ENCODE data around the gene PXDN.

DNA sequence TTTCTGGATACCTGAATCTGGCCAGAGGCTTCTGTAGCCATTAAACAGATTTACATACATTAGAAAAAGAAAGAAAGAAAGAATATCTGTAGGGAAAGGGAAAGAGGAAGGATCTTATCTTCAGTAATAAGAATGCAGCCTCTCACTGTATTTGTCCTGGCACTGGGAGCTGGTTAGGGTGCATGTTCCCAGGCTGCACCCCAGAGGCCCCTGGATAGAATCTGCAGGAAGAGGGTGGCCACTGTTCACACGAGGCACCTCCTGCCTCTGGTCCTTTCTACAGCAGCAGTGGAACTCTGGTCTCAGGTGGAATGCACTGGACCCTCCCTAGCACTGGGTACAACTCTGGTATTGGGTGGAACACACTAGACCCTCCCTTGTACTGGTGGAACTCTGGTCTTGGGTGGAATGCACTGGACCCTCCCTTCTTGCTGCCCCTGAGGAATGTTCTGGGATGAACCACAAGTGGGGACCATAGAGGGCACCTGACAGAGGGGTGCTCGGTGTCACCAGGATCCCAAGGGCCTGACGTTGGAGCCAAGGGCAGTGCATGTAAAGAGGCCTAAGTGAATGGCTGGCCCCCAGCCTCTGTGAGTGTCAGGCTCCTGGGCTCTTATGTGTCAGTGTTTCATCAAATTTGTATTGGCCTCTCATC is 27.4 kb upstream of the PXDN start:
- TF ChIP-seq, protein P1, sequence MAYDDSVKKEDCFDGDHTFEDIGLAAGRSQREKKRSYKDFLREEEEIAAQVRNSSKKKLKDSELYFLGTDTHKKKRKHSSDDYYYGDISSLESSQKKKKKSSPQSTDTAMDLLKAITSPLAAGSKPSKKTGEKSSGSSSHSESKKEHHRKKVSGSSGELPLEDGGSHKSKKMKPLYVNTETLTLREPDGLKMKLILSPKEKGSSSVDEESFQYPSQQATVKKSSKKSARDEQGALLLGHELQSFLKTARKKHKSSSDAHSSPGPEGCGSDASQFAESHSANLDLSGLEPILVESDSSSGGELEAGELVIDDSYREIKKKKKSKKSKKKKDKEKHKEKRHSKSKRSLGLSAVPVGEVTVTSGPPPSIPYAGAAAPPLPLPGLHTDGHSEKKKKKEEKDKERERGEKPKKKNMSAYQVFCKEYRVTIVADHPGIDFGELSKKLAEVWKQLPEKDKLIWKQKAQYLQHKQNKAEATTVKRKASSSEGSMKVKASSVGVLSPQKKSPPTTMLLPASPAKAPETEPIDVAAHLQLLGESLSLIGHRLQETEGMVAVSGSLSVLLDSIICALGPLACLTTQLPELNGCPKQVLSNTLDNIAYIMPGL (CRISPR knock-in tag; IDR thresholded peaks at IDR 0.05): no peak
- TF ChIP-seq, protein P2, sequence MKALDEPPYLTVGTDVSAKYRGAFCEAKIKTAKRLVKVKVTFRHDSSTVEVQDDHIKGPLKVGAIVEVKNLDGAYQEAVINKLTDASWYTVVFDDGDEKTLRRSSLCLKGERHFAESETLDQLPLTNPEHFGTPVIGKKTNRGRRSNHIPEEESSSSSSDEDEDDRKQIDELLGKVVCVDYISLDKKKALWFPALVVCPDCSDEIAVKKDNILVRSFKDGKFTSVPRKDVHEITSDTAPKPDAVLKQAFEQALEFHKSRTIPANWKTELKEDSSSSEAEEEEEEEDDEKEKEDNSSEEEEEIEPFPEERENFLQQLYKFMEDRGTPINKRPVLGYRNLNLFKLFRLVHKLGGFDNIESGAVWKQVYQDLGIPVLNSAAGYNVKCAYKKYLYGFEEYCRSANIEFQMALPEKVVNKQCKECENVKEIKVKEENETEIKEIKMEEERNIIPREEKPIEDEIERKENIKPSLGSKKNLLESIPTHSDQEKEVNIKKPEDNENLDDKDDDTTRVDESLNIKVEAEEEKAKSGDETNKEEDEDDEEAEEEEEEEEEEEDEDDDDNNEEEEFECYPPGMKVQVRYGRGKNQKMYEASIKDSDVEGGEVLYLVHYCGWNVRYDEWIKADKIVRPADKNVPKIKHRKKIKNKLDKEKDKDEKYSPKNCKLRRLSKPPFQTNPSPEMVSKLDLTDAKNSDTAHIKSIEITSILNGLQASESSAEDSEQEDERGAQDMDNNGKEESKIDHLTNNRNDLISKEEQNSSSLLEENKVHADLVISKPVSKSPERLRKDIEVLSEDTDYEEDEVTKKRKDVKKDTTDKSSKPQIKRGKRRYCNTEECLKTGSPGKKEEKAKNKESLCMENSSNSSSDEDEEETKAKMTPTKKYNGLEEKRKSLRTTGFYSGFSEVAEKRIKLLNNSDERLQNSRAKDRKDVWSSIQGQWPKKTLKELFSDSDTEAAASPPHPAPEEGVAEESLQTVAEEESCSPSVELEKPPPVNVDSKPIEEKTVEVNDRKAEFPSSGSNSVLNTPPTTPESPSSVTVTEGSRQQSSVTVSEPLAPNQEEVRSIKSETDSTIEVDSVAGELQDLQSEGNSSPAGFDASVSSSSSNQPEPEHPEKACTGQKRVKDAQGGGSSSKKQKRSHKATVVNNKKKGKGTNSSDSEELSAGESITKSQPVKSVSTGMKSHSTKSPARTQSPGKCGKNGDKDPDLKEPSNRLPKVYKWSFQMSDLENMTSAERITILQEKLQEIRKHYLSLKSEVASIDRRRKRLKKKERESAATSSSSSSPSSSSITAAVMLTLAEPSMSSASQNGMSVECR (CRISPR knock-in tag; IDR thresholded peaks at IDR 0.05; ENCODE audit: borderline replicate concordance): no peak
- TF ChIP-seq FOXJ3 (CRISPR knock-in tag; IDR thresholded peaks at IDR 0.05; ENCODE audit: borderline replicate concordance) (no peak), NFYB (CRISPR knock-in tag; conservative IDR thresholded peaks at IDR 0.05; ENCODE audit: low read depth) (no peak), NR1H2 (CRISPR knock-in tag; IDR thresholded peaks at IDR 0.05) (no peak), ELF4 (CRISPR knock-in tag; IDR thresholded peaks at IDR 0.05; ENCODE audit: low read depth) (no peak), FOXP1 (CRISPR knock-in tag; IDR thresholded peaks at IDR 0.05; ENCODE audit: borderline replicate concordance) (no peak), KAT7 (CRISPR knock-in tag; IDR thresholded peaks at IDR 0.05; ENCODE audit: borderline replicate concordance) (no peak), NR2C2 (CRISPR knock-in tag; IDR thresholded peaks at IDR 0.05) (no peak), CREB1 (CRISPR knock-in tag; IDR thresholded peaks at IDR 0.05) (no peak)
- TF ChIP-seq, protein P3, sequence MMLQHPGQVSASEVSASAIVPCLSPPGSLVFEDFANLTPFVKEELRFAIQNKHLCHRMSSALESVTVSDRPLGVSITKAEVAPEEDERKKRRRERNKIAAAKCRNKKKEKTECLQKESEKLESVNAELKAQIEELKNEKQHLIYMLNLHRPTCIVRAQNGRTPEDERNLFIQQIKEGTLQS (CRISPR knock-in tag; conservative IDR thresholded peaks at IDR 0.05): no peak
- TF ChIP-seq, protein P4, sequence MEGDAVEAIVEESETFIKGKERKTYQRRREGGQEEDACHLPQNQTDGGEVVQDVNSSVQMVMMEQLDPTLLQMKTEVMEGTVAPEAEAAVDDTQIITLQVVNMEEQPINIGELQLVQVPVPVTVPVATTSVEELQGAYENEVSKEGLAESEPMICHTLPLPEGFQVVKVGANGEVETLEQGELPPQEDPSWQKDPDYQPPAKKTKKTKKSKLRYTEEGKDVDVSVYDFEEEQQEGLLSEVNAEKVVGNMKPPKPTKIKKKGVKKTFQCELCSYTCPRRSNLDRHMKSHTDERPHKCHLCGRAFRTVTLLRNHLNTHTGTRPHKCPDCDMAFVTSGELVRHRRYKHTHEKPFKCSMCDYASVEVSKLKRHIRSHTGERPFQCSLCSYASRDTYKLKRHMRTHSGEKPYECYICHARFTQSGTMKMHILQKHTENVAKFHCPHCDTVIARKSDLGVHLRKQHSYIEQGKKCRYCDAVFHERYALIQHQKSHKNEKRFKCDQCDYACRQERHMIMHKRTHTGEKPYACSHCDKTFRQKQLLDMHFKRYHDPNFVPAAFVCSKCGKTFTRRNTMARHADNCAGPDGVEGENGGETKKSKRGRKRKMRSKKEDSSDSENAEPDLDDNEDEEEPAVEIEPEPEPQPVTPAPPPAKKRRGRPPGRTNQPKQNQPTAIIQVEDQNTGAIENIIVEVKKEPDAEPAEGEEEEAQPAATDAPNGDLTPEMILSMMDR (IDR thresholded peaks at IDR 0.05): no peak
- TF ChIP-seq, protein P5, sequence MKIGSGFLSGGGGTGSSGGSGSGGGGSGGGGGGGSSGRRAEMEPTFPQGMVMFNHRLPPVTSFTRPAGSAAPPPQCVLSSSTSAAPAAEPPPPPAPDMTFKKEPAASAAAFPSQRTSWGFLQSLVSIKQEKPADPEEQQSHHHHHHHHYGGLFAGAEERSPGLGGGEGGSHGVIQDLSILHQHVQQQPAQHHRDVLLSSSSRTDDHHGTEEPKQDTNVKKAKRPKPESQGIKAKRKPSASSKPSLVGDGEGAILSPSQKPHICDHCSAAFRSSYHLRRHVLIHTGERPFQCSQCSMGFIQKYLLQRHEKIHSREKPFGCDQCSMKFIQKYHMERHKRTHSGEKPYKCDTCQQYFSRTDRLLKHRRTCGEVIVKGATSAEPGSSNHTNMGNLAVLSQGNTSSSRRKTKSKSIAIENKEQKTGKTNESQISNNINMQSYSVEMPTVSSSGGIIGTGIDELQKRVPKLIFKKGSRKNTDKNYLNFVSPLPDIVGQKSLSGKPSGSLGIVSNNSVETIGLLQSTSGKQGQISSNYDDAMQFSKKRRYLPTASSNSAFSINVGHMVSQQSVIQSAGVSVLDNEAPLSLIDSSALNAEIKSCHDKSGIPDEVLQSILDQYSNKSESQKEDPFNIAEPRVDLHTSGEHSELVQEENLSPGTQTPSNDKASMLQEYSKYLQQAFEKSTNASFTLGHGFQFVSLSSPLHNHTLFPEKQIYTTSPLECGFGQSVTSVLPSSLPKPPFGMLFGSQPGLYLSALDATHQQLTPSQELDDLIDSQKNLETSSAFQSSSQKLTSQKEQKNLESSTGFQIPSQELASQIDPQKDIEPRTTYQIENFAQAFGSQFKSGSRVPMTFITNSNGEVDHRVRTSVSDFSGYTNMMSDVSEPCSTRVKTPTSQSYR (CRISPR knock-in tag; IDR thresholded peaks at IDR 0.05): no peak
